ENCODE measurements around the gene DPH3. TPM values are rescaled to one million over a fixed set of nuclear protein-coding genes. Genes with fewer than 3 reads are reported as not detected.

Gene DPH3
- polyA plus RNA-seq, 1 donor (not counting 4 experiments of a cell fraction or from before 2014, with no cell fraction given) = 36.7 TPM

GRCh38 chr3:16262174-16262573 lies 2.6 kb downstream of the DPH3 start:
- no peak overlapping the region for H2AFZ ChIP-seq (ENCODE audit: control insufficient read depth, low read length)
- peaks cover 51% of the 10 kb centered on the region for H3K79me2 ChIP-seq (ENCODE audit: control insufficient read depth, insufficient read depth, low read length)
- H4K20me1 ChIP-seq (ENCODE audit: control insufficient read depth, extremely low read depth, insufficient read depth, low read length) = no peaks in the 10 kb centered on the region
- H3K4me3 ChIP-seq (ENCODE audit: control insufficient read depth in 2 of 3, extremely low read depth in 1 of 3, insufficient read depth in 2 of 3, low read depth in 1 of 3, low read length in 3 of 3) = no peak overlapping the region
- no peaks in the 10 kb centered on the region for H3K27me3 ChIP-seq (ENCODE audit: control insufficient read depth, extremely low read depth, insufficient read depth, low read length)
- peaks cover 9 to 18% of the 10 kb centered on the region in 2 experiments for H3K36me3 ChIP-seq (ENCODE audit: control insufficient read depth in 2 of 2, extremely low read depth in 1 of 2, insufficient read depth in 2 of 2, low read length in 2 of 2)
- dilution Hi-C loops (cut with MboI; ENCODE audit: extremely low pct_ligation_motif_present, low sequenced_read_pairs) = no loop called here
- FAIRE-seq = no peak
- no peak overlapping the region for H3K27ac ChIP-seq (ENCODE audit: control insufficient read depth, insufficient read depth, low read length)
- peaks cover 18% of the 10 kb centered on the region for H3K4me1 ChIP-seq (ENCODE audit: control insufficient read depth, extremely low read depth, insufficient read depth, low read length)
- H3K4me2 ChIP-seq (ENCODE audit: control insufficient read depth, extremely low read depth, insufficient read depth, low read depth, low read length) = no peak overlapping the region
- no peak for DNase-seq (ENCODE audit: low read depth, low spot score)
- no peak overlapping the region for H3K9ac ChIP-seq (ENCODE audit: control insufficient read depth, extremely low read depth, insufficient read depth, low read length)
- H3K9me3 ChIP-seq (ENCODE audit: control insufficient read depth, low read depth, low read length) = no peaks in the 10 kb centered on the region
- no peaks in the 10 kb centered on the region for H3K9me1 ChIP-seq (ENCODE audit: control insufficient read depth, extremely low read depth, insufficient read depth, low read length)
- no peak for TF ChIP-seq EZH2 (IDR thresholded peaks at IDR 0.05; ENCODE audit: low read length)
- TF ChIP-seq, protein P1, sequence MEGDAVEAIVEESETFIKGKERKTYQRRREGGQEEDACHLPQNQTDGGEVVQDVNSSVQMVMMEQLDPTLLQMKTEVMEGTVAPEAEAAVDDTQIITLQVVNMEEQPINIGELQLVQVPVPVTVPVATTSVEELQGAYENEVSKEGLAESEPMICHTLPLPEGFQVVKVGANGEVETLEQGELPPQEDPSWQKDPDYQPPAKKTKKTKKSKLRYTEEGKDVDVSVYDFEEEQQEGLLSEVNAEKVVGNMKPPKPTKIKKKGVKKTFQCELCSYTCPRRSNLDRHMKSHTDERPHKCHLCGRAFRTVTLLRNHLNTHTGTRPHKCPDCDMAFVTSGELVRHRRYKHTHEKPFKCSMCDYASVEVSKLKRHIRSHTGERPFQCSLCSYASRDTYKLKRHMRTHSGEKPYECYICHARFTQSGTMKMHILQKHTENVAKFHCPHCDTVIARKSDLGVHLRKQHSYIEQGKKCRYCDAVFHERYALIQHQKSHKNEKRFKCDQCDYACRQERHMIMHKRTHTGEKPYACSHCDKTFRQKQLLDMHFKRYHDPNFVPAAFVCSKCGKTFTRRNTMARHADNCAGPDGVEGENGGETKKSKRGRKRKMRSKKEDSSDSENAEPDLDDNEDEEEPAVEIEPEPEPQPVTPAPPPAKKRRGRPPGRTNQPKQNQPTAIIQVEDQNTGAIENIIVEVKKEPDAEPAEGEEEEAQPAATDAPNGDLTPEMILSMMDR (optimal IDR thresholded peaks at IDR 0.05 in 1 of 3, IDR thresholded peaks at IDR 0.05 in 1 of 3, conservative IDR thresholded peaks at IDR 0.05 in 1 of 3; ENCODE audit: extremely low read depth in 1 of 3, insufficient read depth in 2 of 3, low read length in 3 of 3) = no peak

DNA sequence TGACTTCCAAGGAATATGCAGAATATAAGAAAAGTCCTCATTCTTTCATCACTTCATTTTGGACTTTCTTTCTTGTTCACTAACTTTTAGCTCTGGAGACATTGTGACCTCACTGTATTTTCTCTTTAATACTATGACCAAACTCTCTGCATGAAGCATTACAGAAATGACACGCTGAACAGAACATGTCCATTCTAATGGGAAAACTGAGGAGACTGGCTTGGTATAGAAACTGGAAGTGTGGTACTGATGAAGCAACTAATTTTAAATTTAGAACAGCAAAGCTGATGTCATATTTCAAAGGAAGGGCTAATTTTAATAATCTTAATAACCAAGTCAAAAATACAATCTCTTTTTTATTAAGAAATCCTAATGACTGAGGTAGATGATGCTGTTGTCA lies 4.7 kb downstream of the DPH3 start:
- no peak for FAIRE-seq
- Histone ChIP-seq H3K9me3 (ENCODE audit: control insufficient read depth, low read depth, low read length) (no peaks in the 10 kb centered on the region), H4K20me1 (ENCODE audit: control insufficient read depth, extremely low read depth, insufficient read depth, low read length) (no peaks in the 10 kb centered on the region), H2AFZ (ENCODE audit: control insufficient read depth, low read length) (no peak overlapping the region), H3K79me2 (ENCODE audit: control insufficient read depth, insufficient read depth, low read length) (peaks cover 35% of the 10 kb centered on the region), H3K9ac (ENCODE audit: control insufficient read depth, extremely low read depth, insufficient read depth, low read length) (no peak overlapping the region), H3K4me2 (ENCODE audit: control insufficient read depth, extremely low read depth, insufficient read depth, low read depth, low read length) (no peak overlapping the region), H3K4me3 (ENCODE audit: control insufficient read depth in 2 of 3, extremely low read depth in 1 of 3, insufficient read depth in 2 of 3, low read depth in 1 of 3, low read length in 3 of 3) (no peak overlapping the region), H3K4me1 (ENCODE audit: control insufficient read depth, extremely low read depth, insufficient read depth, low read length) (peaks cover 4% of the 10 kb centered on the region), H3K9me1 (ENCODE audit: control insufficient read depth, extremely low read depth, insufficient read depth, low read length) (no peaks in the 10 kb centered on the region), H3K36me3 (ENCODE audit: control insufficient read depth in 2 of 2, extremely low read depth in 1 of 2, insufficient read depth in 2 of 2, low read length in 2 of 2) (peaks cover 9 to 18% of the 10 kb centered on the region in 2 experiments), H3K27ac (ENCODE audit: control insufficient read depth, insufficient read depth, low read length) (no peak overlapping the region), H3K27me3 (ENCODE audit: control insufficient read depth, extremely low read depth, insufficient read depth, low read length) (no peaks in the 10 kb centered on the region)
- dilution Hi-C loops (cut with MboI; ENCODE audit: extremely low pct_ligation_motif_present, low sequenced_read_pairs) = no loop called here
- no peak for DNase-seq (ENCODE audit: low read depth, low spot score)
- no peak for TF ChIP-seq EZH2 (IDR thresholded peaks at IDR 0.05; ENCODE audit: low read length)
- TF ChIP-seq, protein P1 (optimal IDR thresholded peaks at IDR 0.05 in 1 of 3, IDR thresholded peaks at IDR 0.05 in 1 of 3, conservative IDR thresholded peaks at IDR 0.05 in 1 of 3; ENCODE audit: extremely low read depth in 1 of 3, insufficient read depth in 2 of 3, low read length in 3 of 3) = no peak
